Tibial nerve (tissue), 4 donors: ENCODE data around the gene ABHD12B. TPM values are rescaled to one million over a fixed set of nuclear protein-coding genes. Genes with fewer than 3 reads are reported as not detected.

Experiments used
- DNase-seq, 2 donors: peaks; one replicate each; pipeline ENCODE4 v3.0.0-alpha.2; 2019; ENCODE audit warnings: low spot score in 2 of 2
- H3K27ac ChIP-seq, 4 donors: fragments of 200-600 bp; sonication (generic) in 3 of 4; one replicate each; pipeline ENCODE4 v1.5.1; 2017 to 2019; ENCODE audit warnings: mild to moderate bottlenecking in 1 of 4
- H3K27me3 ChIP-seq, 2 donors: fragments of 200-600 bp; sonication (generic) in 1 of 2; one replicate each; pipeline versions ENCODE4 v1.5.1 to v1.6.0; 2017 to 2019
- H3K36me3 ChIP-seq, 3 donors: fragments of 200-600 bp; sonication (generic); one replicate each; pipeline ENCODE4 v1.5.1; 2018 to 2019
- H3K4me1 ChIP-seq, 4 donors: fragments of 200-600 bp; sonication (generic) in 3 of 4; one replicate each; pipeline ENCODE4 v1.5.1; 2017 to 2019
- H3K4me3 ChIP-seq, 4 donors: fragments of 200-600 bp; sonication (generic) in 3 of 4; one replicate each; pipeline ENCODE4 v1.5.1; 2017 to 2019; ENCODE audit warnings: mild to moderate bottlenecking in 1 of 4, moderate library complexity in 1 of 4
- H3K9me3 ChIP-seq, 4 donors: fragments of 200-600 bp; sonication (generic) in 3 of 4; one replicate each; pipeline ENCODE4 v1.5.1; 2017 to 2019
- CTCF ChIP-seq, 5 experiments: fragments of 200-600 bp in 3 of 5; fragments of 450-650 bp in 2 of 5; sonication (generic) in 3 of 5; IDR thresholded peaks; one replicate each; pipeline ENCODE4 v1.5.1; 2016 to 2019; ENCODE audit warnings: antibody characterized with exemption in 5 of 5, mild to moderate bottlenecking in 3 of 5, moderate library complexity in 2 of 5
- EP300 ChIP-seq, 2 donors: sonication (generic); formaldehyde crosslinking; IDR thresholded peaks; one replicate each; pipeline ENCODE4 v1.6.1; 2017; ENCODE audit warnings: antibody characterized with exemption in 2 of 2, mild to moderate bottlenecking in 1 of 2
- POLR2A ChIP-seq, 2 donors: fragments of 450-650 bp; IDR thresholded peaks; one replicate each; pipeline ENCODE4 v1.6.1; 2017; ENCODE audit warnings: antibody characterized with exemption in 2 of 2, mild to moderate bottlenecking in 2 of 2, moderate library complexity in 2 of 2
- WGBS, 2 donors: methylation state at CpG; one replicate each; pipeline ENCODE4 v1.1.5; 2018; 5-methylcytosine and 5-hydroxymethylcytosine counted together
- total RNA-seq, 4 donors: library from RNA; depleted of rRNA; stranded (reverse); fragments of >200 nt; gene quantifications; one replicate each; pipeline ENCODE4 v1.1.0, GENCODE V29; 2016

The ABHD12B gene
- total RNA-seq, 4 donors from 2014 or later, result not detected

- Histone ChIP-seq H3K27me3 (no peaks in the 10 kb centered on the region), H3K4me3 (no peak overlapping the region), H3K4me1 (peaks cover 0 to 9% (median 2%) of the 10 kb centered on the region in 4 donors), H3K9me3 (no peaks in the 10 kb centered on the region), H3K27ac (no peak overlapping the region), H3K36me3 (no peaks in the 10 kb centered on the region)
- TF ChIP-seq POLR2A (IDR thresholded peaks at IDR 0.05) (no peak), CTCF (IDR thresholded peaks at IDR 0.05) (no peak), EP300 (IDR thresholded peaks at IDR 0.05) (no peak)
- DNase-seq, result no peak
- 86 to 87% methylated on average over 5 of the region's 5 CpGs for WGBS, 2 donors
Observed at GRCh38 chr14:50834802-50835276, 37.0 kb upstream of the ABHD12B start.

- Histone ChIP-seq H3K4me3 (no peak overlapping the region), H3K27ac (no peak overlapping the region), H3K27me3 (no peaks in the 10 kb centered on the region), H3K4me1 (peaks cover 0 to 8% (median 2%) of the 10 kb centered on the region in 4 donors), H3K9me3 (no peaks in the 10 kb centered on the region), H3K36me3 (no peaks in the 10 kb centered on the region)
- WGBS, 2 donors, result 23 to 34% methylated on average over 2 of the region's 2 CpGs
- no peak for DNase-seq
- TF ChIP-seq EP300 (IDR thresholded peaks at IDR 0.05), result no peak
- TF ChIP-seq CTCF (IDR thresholded peaks at IDR 0.05), result no peak
- TF ChIP-seq POLR2A (IDR thresholded peaks at IDR 0.05), result no peak
Observed at GRCh38 chr14:50835280-50835679, 36.6 kb upstream of the ABHD12B start.

- no peak overlapping the region for H3K4me3 ChIP-seq
- peaks cover 0 to 7% (median 0%) of the 10 kb centered on the region in 4 donors for H3K4me1 ChIP-seq
- no peak for DNase-seq
- H3K9me3 ChIP-seq, result no peaks in the 10 kb centered on the region
- 92 to 94% methylated on average over 5 of the region's 5 CpGs for WGBS, 2 donors
- H3K36me3 ChIP-seq, result no peaks in the 10 kb centered on the region
- TF ChIP-seq POLR2A (IDR thresholded peaks at IDR 0.05) (no peak), EP300 (IDR thresholded peaks at IDR 0.05) (no peak), CTCF (IDR thresholded peaks at IDR 0.05) (no peak)
- no peak overlapping the region for H3K27ac ChIP-seq
- no peaks in the 10 kb centered on the region for H3K27me3 ChIP-seq
Observed at GRCh38 chr14:50836515-50836914, 35.3 kb upstream of the ABHD12B start.

- H3K27me3 ChIP-seq, result no peaks in the 10 kb centered on the region
- no peaks in the 10 kb centered on the region for H3K4me1 ChIP-seq
- no peak for TF ChIP-seq EP300 (IDR thresholded peaks at IDR 0.05)
- TF ChIP-seq POLR2A (IDR thresholded peaks at IDR 0.05), result no peak
- no peak for TF ChIP-seq CTCF (IDR thresholded peaks at IDR 0.05)
- 87 to 94% methylated on average over 10 of the region's 10 CpGs for WGBS, 2 donors
- H3K9me3 ChIP-seq, result no peaks in the 10 kb centered on the region
- H3K4me3 ChIP-seq, result no peak overlapping the region
- H3K36me3 ChIP-seq, result no peaks in the 10 kb centered on the region
- DNase-seq, result no peak
- H3K27ac ChIP-seq, result no peak overlapping the region
Observed at GRCh38 chr14:50837271-50837670, 34.6 kb upstream of the ABHD12B start.

GRCh38 chr14:50837850-50838470 is 33.9 kb upstream of the ABHD12B start:
- Histone ChIP-seq H3K4me1 (no peaks in the 10 kb centered on the region), H3K9me3 (no peaks in the 10 kb centered on the region), H3K27ac (no peak overlapping the region), H3K27me3 (no peaks in the 10 kb centered on the region), H3K4me3 (no peak overlapping the region), H3K36me3 (no peaks in the 10 kb centered on the region)
- 84 to 88% methylated on average over 2 of the region's 2 CpGs for WGBS, 2 donors
- DNase-seq, result no peak
- TF ChIP-seq POLR2A (IDR thresholded peaks at IDR 0.05) (no peak), CTCF (IDR thresholded peaks at IDR 0.05) (no peak), EP300 (IDR thresholded peaks at IDR 0.05) (no peak)
